Measurements from ENCODE around the gene HSPB2.

Gene HSPB2

DNA sequence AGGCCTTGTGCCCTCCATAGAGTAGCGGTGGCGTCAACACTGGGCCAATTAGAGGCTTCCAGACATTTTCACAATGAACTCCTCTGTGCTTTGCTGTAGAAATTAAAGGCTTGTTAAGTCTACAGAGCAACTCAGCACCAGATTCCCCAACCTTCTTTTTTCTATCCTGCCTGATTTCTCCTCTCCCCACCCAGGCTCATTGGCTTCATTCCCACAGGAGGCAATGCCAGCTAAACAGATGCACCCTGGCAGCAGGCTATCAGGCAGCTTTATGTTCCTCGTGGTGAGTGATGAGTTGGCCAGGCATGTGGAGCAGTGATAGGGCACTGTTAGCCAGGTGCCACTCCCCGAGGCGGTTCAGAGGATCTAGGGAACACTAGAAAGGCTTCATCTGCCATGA is 29.4 kb downstream of the HSPB2 start:
- no peak overlapping the region for H3K9ac ChIP-seq
- H4K20me1 ChIP-seq = no peaks in the 10 kb centered on the region; a peak in 1 of 22 replicates
- H3K27ac ChIP-seq = no peak overlapping the region
- H3K4me1 ChIP-seq = peaks cover 17 to 31% (median 23%) of the 10 kb centered on the region in 10 experiments
- no peak overlapping the region for H3K4me2 ChIP-seq
- no peak for TF ChIP-seq Cebpa-rat (IDR thresholded peaks at IDR 0.05)
- no peak overlapping the region for H3K4me3 ChIP-seq
- peaks cover 0 to 15% (median 12%) of the 10 kb centered on the region in 11 experiments; a peak in 13 of 22 replicates for H3K27me3 ChIP-seq
- H3K9me3 ChIP-seq (replicated peaks in 1 of 11) = no peaks in the 10 kb centered on the region
- H3K36me3 ChIP-seq = no peaks in the 10 kb centered on the region

GRCh38 chr11:111942829-111943228 is 30.3 kb downstream of the HSPB2 start:
- no peak overlapping the region for H3K27ac ChIP-seq
- H3K4me1 ChIP-seq = peaks cover 9 to 30% (median 15%) of the 10 kb centered on the region in 10 experiments
- H3K9ac ChIP-seq = no peak overlapping the region
- TF ChIP-seq Cebpa-rat (IDR thresholded peaks at IDR 0.05) = no peak
- H3K4me3 ChIP-seq = no peak overlapping the region
- H4K20me1 ChIP-seq = no peaks in the 10 kb centered on the region; a peak in 1 of 22 replicates
- no peaks in the 10 kb centered on the region for H3K9me3 ChIP-seq (replicated peaks in 1 of 11)
- H3K27me3 ChIP-seq = peaks cover 0 to 7% (median 3%) of the 10 kb centered on the region in 11 experiments; a peak in 9 of 22 replicates
- no peaks in the 10 kb centered on the region for H3K36me3 ChIP-seq
- H3K4me2 ChIP-seq = no peak overlapping the region

GRCh38 chr11:111944139-111944538 is 31.6 kb downstream of the HSPB2 start:
- peaks cover 0 to 17% (median 2%) of the 10 kb centered on the region in 10 experiments; a peak in 13 of 20 replicates for H3K4me1 ChIP-seq

GRCh38 chr11:111944651-111945051 is 32.1 kb downstream of the HSPB2 start:
- Histone ChIP-seq H3K27ac (no peak overlapping the region), H3K4me3 (no peak overlapping the region)
- TF ChIP-seq Cebpa-rat (IDR thresholded peaks at IDR 0.05) = no peak

More at GRCh38 chr11:111944139-111944538, 31.6 kb downstream of the HSPB2 start:
- Histone ChIP-seq H3K9me3 (replicated peaks in 1 of 11) (no peaks in the 10 kb centered on the region), H3K36me3 (no peaks in the 10 kb centered on the region), H3K4me2 (no peak overlapping the region), H3K27me3 (no peaks in the 10 kb centered on the region), H3K4me3 (no peak overlapping the region), H3K27ac (no peak overlapping the region), H3K9ac (no peak overlapping the region), H4K20me1 (no peaks in the 10 kb centered on the region; a peak in 1 of 22 replicates)
- no peak for TF ChIP-seq Cebpa-rat (IDR thresholded peaks at IDR 0.05)

GRCh38 chr11:111945198-111945597 is 32.7 kb downstream of the HSPB2 start:
- H3K27me3 ChIP-seq = no peaks in the 10 kb centered on the region
- H3K4me2 ChIP-seq = no peak overlapping the region
- peaks cover 0 to 18% (median 2%) of the 10 kb centered on the region in 10 experiments; a peak in 7 of 20 replicates for H3K4me1 ChIP-seq
- no peak overlapping the region for H3K4me3 ChIP-seq
- H3K9ac ChIP-seq = no peak overlapping the region
- H4K20me1 ChIP-seq = no peaks in the 10 kb centered on the region; a peak in 1 of 22 replicates
- H3K36me3 ChIP-seq = no peaks in the 10 kb centered on the region
- H3K9me3 ChIP-seq (replicated peaks in 1 of 11) = no peaks in the 10 kb centered on the region
- H3K27ac ChIP-seq = no peak overlapping the region
- no peak for TF ChIP-seq Cebpa-rat (IDR thresholded peaks at IDR 0.05)

More at GRCh38 chr11:111944651-111945051, 32.1 kb downstream of the HSPB2 start:
- no peak overlapping the region for H3K9ac ChIP-seq
- peaks cover 0 to 18% (median 2%) of the 10 kb centered on the region in 10 experiments; a peak in 7 of 20 replicates for H3K4me1 ChIP-seq
- no peak overlapping the region for H3K4me2 ChIP-seq
- no peaks in the 10 kb centered on the region for H3K27me3 ChIP-seq
- no peaks in the 10 kb centered on the region; a peak in 1 of 22 replicates for H4K20me1 ChIP-seq
- no peaks in the 10 kb centered on the region for H3K36me3 ChIP-seq
- H3K9me3 ChIP-seq (replicated peaks in 1 of 11) = no peaks in the 10 kb centered on the region

DNA sequence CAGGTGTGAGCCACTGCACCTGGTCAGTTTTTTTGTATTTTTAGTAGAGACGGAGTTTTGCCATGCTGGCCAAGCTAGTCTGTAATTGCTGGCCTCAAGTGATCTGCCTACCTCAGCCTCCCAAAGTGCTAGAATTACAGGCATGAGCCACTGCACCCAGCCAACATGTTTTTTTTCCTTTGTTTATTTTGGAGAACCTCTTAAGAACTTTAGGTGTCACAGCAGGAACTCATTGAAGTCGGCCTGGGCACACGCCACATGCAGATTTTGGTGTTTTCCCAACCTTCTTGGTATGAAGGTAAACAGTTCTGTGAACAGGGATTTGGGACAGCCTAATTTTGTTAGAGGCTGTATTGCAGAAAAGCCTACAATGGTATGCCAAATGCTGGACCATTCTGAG is 34.0 kb downstream of the HSPB2 start:
- no peak for TF ChIP-seq Cebpa-rat (IDR thresholded peaks at IDR 0.05)
- Histone ChIP-seq H4K20me1 (no peaks in the 10 kb centered on the region), H3K9ac (peak overlapping the region in 1 of 11 experiments; percentile 28; a peak in 1 of 22 replicates), H3K4me3 (no peak overlapping the region), H3K9me3 (replicated peaks in 1 of 11) (peaks cover 2 to 5% (median 5%) of the 10 kb centered on the region in 11 experiments; a peak in 21 of 22 replicates), H3K4me1 (peaks cover 0 to 18% (median 2%) of the 10 kb centered on the region in 10 experiments; a peak in 7 of 20 replicates), H3K27me3 (no peaks in the 10 kb centered on the region), H3K36me3 (no peaks in the 10 kb centered on the region), H3K4me2 (peak overlapping the region in 2 of 11 experiments; percentile 22 to 29; a peak in 4 of 22 replicates), H3K27ac (no peak overlapping the region)

DNA sequence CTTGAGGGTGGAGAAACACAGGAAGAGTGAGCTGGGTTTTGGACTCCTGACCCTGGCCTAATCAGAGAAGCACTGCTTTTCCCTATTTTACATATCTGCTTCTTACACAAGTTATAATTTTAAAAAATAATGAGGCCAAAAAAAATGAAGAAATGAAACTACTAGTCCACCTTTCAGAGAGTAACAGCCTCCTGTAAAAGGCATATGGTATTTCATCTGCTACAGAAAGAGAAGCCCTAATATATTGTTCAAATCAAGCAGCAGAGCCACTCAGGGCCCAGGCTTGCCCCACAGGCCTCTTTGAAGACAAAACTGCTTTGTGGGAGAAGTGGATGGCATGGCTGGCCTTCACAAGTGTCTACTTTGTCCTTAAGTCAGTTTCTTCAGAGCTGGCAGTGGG is 34.6 kb downstream of the HSPB2 start:
- no peak overlapping the region for H3K4me3 ChIP-seq
- peak overlapping the region in 2 of 11 experiments; percentile 22 to 29; a peak in 5 of 22 replicates for H3K4me2 ChIP-seq
- H3K27ac ChIP-seq = no peak overlapping the region
- peaks cover 6 to 12% (median 10%) of the 10 kb centered on the region in 11 experiments; a peak in 21 of 22 replicates for H3K9me3 ChIP-seq (replicated peaks in 1 of 11)
- H3K27me3 ChIP-seq = no peaks in the 10 kb centered on the region
- no peaks in the 10 kb centered on the region for H3K36me3 ChIP-seq
- H3K9ac ChIP-seq = peak overlapping the region in 1 of 11 experiments; percentile 28; a peak in 1 of 22 replicates
- TF ChIP-seq Cebpa-rat (IDR thresholded peaks at IDR 0.05) = no peak
- H4K20me1 ChIP-seq = no peaks in the 10 kb centered on the region
- peaks cover 0 to 18% (median 2%) of the 10 kb centered on the region in 10 experiments; a peak in 7 of 20 replicates for H3K4me1 ChIP-seq

DNA sequence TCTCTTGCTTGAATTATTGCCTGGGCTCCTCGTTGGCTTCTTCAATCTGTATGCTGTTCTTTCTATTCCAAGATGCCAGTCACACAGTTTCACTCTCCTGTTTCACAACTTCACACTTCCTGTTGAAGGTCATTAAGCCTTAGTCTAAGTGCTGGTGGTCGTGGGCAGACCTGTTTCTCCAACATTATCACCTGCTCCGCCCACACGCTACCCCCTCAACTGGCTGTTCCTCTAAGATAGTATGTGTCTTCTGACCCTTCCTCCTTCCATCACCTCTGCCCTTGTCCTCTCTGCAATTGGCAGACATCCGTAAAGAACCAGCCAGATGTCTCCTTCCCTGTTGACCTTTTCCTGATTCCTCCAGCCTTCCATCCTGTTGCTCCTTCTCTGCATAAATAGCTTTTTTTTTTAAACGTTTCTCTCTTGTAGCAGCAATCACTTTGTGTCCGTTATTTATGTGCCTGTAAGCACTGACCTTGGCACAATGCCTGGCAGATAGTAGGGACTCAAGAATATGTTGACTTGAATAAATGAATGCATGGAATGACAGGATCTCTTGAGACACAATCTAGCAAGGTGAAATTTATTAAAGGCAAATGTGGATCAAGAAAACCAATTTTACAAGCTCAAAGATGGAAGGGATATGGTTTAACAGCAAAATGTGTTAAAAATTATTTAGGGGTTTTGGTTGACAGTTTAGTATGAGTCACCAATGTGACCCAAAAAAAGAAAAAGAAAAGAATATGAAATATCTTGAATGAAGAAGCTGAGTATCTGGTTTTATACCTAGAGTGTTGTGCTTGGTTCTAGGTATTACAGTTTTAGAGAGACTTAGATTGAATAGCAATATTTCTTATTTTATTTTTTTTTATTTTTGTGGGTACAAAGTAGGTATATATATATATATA is 37.2 kb downstream of the HSPB2 start:
- H3K9ac ChIP-seq = no peak overlapping the region
- no peaks in the 10 kb centered on the region for H4K20me1 ChIP-seq
- no peaks in the 10 kb centered on the region for H3K27me3 ChIP-seq
- H3K36me3 ChIP-seq = no peaks in the 10 kb centered on the region
- no peak overlapping the region for H3K4me3 ChIP-seq
- peaks cover 0 to 18% (median 2%) of the 10 kb centered on the region in 10 experiments; a peak in 7 of 20 replicates for H3K4me1 ChIP-seq
- no peak for TF ChIP-seq Cebpa-rat (IDR thresholded peaks at IDR 0.05)
- H3K27ac ChIP-seq = no peak overlapping the region
- H3K4me2 ChIP-seq = peak overlapping the region in 1 of 11 experiments; percentile 11; a peak in 2 of 22 replicates
- peaks cover 6 to 17% (median 10%) of the 10 kb centered on the region in 11 experiments; a peak in 21 of 22 replicates for H3K9me3 ChIP-seq (replicated peaks in 1 of 11)

DNA sequence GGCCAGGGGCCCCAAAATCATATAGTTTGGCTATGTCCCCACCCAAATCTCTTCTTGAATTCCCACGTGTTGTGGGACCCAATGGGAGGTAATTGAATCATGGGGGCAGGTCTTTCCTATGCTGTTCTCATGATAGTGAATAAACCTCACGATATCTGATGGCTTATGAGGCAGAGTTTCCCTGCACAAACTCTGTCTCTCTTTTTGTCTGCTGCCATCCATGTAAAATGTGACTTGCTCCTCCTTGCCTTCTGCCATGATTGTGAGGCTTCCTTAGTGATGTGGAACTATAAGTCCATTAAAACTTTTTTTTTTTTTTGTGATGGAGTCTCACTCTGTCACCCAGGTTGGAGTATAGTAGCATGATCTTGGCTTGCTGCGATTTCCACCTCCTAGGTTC is 39.0 kb downstream of the HSPB2 start:
- no peaks in the 10 kb centered on the region for H3K36me3 ChIP-seq
- peaks cover 0 to 14% (median 2%) of the 10 kb centered on the region in 10 experiments; a peak in 7 of 20 replicates for H3K4me1 ChIP-seq
- H3K9me3 ChIP-seq (replicated peaks in 1 of 11) = peaks cover 6 to 17% (median 10%) of the 10 kb centered on the region in 11 experiments; a peak in 21 of 22 replicates
- no peak overlapping the region for H3K4me2 ChIP-seq
- H3K9ac ChIP-seq = no peak overlapping the region
- TF ChIP-seq Cebpa-rat (IDR thresholded peaks at IDR 0.05) = no peak
- no peak overlapping the region for H3K27ac ChIP-seq
- no peak overlapping the region for H3K4me3 ChIP-seq
- H3K27me3 ChIP-seq = no peaks in the 10 kb centered on the region
- H4K20me1 ChIP-seq = no peaks in the 10 kb centered on the region

Data from BLaER1 treated with 17β-estradiol and CSF1 and Interleukin-3, amounts not matched to agents 10 nM and 100 nM (cell line).